ENCODE data around the gene PRKG1.
"Not testable (repeated sequence)": the region's sequence is repeated elsewhere in the genome, so short reads cannot be mapped to it uniquely, and the experiment has no call there.

Gene PRKG1

GRCh38 chr10:52228556-52228955 lies 1154.3 kb downstream of the PRKG1 start:
- Histone ChIP-seq H3K27ac (replicated peaks) (no peak overlapping the region), H3K4me3 (replicated peaks; ENCODE audit: insufficient read depth, low read length) (no peak overlapping the region), H3K27me3 (ENCODE audit: insufficient read depth, poor library complexity, severe bottlenecking) (no peaks in the 10 kb centered on the region)
- no peak for DNase-seq (ENCODE audit: low read depth in 1 of 2, low spot score in 1 of 2)
- no peak for TF ChIP-seq SPI1 (IDR thresholded peaks at IDR 0.05; ENCODE audit: borderline replicate concordance, low read depth)
- TF ChIP-seq GABPA (IDR thresholded peaks at IDR 0.05; ENCODE audit: low read depth): no peak
- no peak for TF ChIP-seq CTCF (IDR thresholded peaks at IDR 0.05; ENCODE audit: insufficient read depth, low read length)
- TF ChIP-seq POLR2AphosphoS5 (IDR thresholded peaks at IDR 0.05; ENCODE audit: low read depth): no peak
- TF ChIP-seq REST (IDR thresholded peaks at IDR 0.05; ENCODE audit: insufficient replicate concordance, low read depth): no peak

GRCh38 chr10:52229291-52229931 lies 1155.1 kb downstream of the PRKG1 start:
- Histone ChIP-seq H3K27ac (replicated peaks) (no peak overlapping the region), H3K4me3 (replicated peaks; ENCODE audit: insufficient read depth, low read length) (no peak overlapping the region), H3K27me3 (ENCODE audit: insufficient read depth, poor library complexity, severe bottlenecking) (no peaks in the 10 kb centered on the region)
- no peak for DNase-seq (ENCODE audit: low read depth in 1 of 2, low spot score in 1 of 2)
- no peak for TF ChIP-seq SPI1 (IDR thresholded peaks at IDR 0.05; ENCODE audit: borderline replicate concordance, low read depth)
- no peak for TF ChIP-seq CTCF (IDR thresholded peaks at IDR 0.05; ENCODE audit: insufficient read depth, low read length)
- TF ChIP-seq REST (IDR thresholded peaks at IDR 0.05; ENCODE audit: insufficient replicate concordance, low read depth): no peak
- no peak for TF ChIP-seq GABPA (IDR thresholded peaks at IDR 0.05; ENCODE audit: low read depth)
- no peak for TF ChIP-seq POLR2AphosphoS5 (IDR thresholded peaks at IDR 0.05; ENCODE audit: low read depth)

GRCh38 chr10:52232561-52233350 lies 1158.5 kb downstream of the PRKG1 start:
- Histone ChIP-seq H3K4me3 (replicated peaks; ENCODE audit: insufficient read depth, low read length) (no peak overlapping the region), H3K27ac (replicated peaks) (no peak overlapping the region), H3K27me3 (ENCODE audit: insufficient read depth, poor library complexity, severe bottlenecking) (no peaks in the 10 kb centered on the region)
- no peak for DNase-seq (ENCODE audit: low read depth in 1 of 2, low spot score in 1 of 2)
- TF ChIP-seq REST (IDR thresholded peaks at IDR 0.05; ENCODE audit: insufficient replicate concordance, low read depth) (no peak), POLR2AphosphoS5 (IDR thresholded peaks at IDR 0.05; ENCODE audit: low read depth) (no peak)

- not testable (repeated sequence) for DNase-seq (ENCODE audit: low read depth in 1 of 2, low spot score in 1 of 2); H3K27ac ChIP-seq (replicated peaks); H3K4me3 ChIP-seq (replicated peaks; ENCODE audit: insufficient read depth, low read length); H3K27me3 ChIP-seq (ENCODE audit: insufficient read depth, poor library complexity, severe bottlenecking)
These were observed 1159.2 kb downstream of the PRKG1 start for GRCh38 chr10:52233351-52233991.

All from HL-60 (cell line).